DMS79 treated with DMSO at 0.1 percent for 48 hours (cell line): ENCODE measurements around the gene RFTN1.

Experiments used
- DNase-seq: peaks from one replicate; lab custom pipeline; 2025; lab: John Stamatoyannopoulos, UW

The RFTN1 gene

GRCh38 chr3:16513141-16514020 is at the start of gene RFTN1:
Gene RFTN1, minus strand, starts transcription at chr3:16513699. Its CDS starts 19,830 bp downstream, at chr3:16493869.
- no peak for DNase-seq

- no peak for DNase-seq
These were observed 46.3 kb upstream of the RFTN1 start for GRCh38 chr3:16559653-16560365.

- no peak for DNase-seq
These were observed 40.6 kb upstream of the RFTN1 start for GRCh38 chr3:16554126-16554525.

- no peak for DNase-seq
These were observed 39.3 kb upstream of the RFTN1 start for GRCh38 chr3:16552757-16553156.

GRCh38 chr3:16551342-16551976 is 38.0 kb upstream of the RFTN1 start:
- no peak for DNase-seq

- DNase-seq = peak; percentile 41
These were observed 37.3 kb upstream of the RFTN1 start for GRCh38 chr3:16550676-16551341.

- no peak for DNase-seq
These were observed 36.8 kb upstream of the RFTN1 start for GRCh38 chr3:16550305-16550675.

- DNase-seq = no peak
These were observed 35.2 kb upstream of the RFTN1 start for GRCh38 chr3:16548721-16549120.

GRCh38 chr3:16547561-16548357 is 34.3 kb upstream of the RFTN1 start:
- DNase-seq = no peak

- no peak for DNase-seq
These were observed 32.9 kb upstream of the RFTN1 start for GRCh38 chr3:16546186-16547010.

GRCh38 chr3:16545413-16546185 is 32.1 kb upstream of the RFTN1 start:
- no peak for DNase-seq

GRCh38 chr3:16543242-16543864 is 29.9 kb upstream of the RFTN1 start:
- DNase-seq = no peak

- DNase-seq = no peak
These were observed 25.0 kb upstream of the RFTN1 start for GRCh38 chr3:16538507-16538906.

- no peak for DNase-seq
These were observed 23.5 kb upstream of the RFTN1 start for GRCh38 chr3:16536996-16537395.

GRCh38 chr3:16536344-16536663 is 22.8 kb upstream of the RFTN1 start:
- DNase-seq = no peak

GRCh38 chr3:16534640-16535262 is 21.3 kb upstream of the RFTN1 start:
- DNase-seq = no peak

- DNase-seq = no peak
These were observed 20.6 kb upstream of the RFTN1 start for GRCh38 chr3:16533928-16534574.

GRCh38 chr3:16529264-16529663 is 15.8 kb upstream of the RFTN1 start:
- no peak for DNase-seq
